Activated CD4-positive, CD25-positive, alpha-beta regulatory T cell (primary cell): ENCODE measurements around the gene ARHGEF33.
"Not testable (repeated sequence)": the region's sequence is repeated elsewhere in the genome, so short reads cannot be mapped to it uniquely, and the experiment has no call there.

ENCODE experiments used
- DNase-seq, 4 experiments: peaks; one replicate each; lab custom pipeline; 2025; lab: John Stamatoyannopoulos, UW

The ARHGEF33 gene

DNA sequence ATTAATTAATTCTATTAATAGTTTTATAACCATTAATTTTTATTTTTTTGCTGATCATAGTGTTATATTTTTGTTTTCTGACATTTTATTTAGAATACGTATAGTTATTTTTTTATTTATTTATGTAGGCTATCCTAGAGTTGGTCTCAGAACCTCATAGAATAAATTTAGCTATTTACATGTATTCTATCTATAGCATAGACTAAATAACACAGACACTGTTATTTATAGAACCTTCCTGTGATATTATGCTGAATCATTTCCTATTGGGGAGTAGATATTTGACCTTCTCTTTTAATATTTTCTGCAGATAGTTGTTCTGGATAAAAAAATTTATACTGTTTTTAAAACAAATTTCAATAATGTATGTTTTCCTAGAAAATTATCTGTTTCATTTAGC, 20.2 kb downstream of the ARHGEF33 start:
- no peak for DNase-seq

- no peak for DNase-seq
Measured at GRCh38 chr2:38911191-38911590, 21.5 kb downstream of the ARHGEF33 start.

DNA sequence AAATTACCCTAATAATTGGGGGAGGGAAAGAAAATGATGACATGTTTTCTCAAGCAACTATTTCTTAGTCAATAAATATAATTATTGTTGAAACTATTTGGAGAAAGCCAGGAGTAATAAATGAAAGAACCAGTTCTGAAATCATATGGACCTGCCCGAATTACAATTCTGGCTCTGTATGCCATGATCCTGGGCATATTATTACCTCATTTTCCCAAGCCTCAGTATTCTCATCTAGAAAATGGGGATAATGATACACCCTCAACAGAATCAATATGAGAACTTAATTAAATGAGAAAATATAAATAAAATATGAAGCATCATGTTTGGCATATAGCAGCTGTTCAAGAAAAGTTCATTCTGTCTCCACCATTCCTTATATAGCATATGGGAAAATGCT, 22.9 kb downstream of the ARHGEF33 start:
- DNase-seq = no peak

- DNase-seq = no peak
Measured at GRCh38 chr2:38922389-38922788, 32.7 kb downstream of the ARHGEF33 start.

DNA sequence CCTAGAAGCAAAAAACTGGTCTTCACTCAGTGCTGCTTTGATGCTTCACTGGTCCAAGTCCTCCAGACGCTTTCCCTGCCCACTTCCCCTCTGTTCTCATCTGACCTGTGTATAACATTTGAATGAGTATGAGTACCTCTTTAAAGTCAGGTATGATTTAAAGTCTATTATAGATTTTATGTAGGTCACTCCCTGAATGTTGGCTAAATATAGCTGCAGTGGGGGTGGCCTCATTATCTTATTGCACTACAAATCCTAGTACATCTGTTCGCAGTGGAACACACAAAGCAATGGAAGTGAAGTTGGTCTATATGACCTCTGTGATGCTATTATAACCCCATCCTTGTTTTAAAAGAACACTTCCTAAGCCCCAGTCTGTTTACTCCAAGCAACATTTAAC, 33.2 kb downstream of the ARHGEF33 start:
- DNase-seq = no peak

DNA sequence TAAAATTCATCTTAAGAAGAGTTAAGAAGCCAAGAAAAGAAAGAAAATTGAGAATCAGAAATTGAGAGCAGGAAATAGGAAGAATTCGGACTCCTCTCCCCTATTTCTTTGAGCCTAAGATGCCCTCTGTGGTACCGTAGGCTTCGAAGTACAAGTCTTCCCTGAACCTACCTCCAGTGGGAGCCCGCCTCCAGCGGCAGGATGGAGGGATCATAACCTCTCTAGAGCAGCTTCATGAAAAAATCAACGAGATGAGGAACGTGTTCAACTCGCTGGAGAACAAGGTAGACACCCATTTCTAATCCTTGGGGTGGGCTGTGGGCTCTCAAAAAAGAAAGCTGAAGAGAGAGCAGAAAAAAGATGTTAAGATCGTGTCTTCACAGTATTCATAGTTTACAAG, 36.3 kb downstream of the ARHGEF33 start:
- DNase-seq = no peak

DNA sequence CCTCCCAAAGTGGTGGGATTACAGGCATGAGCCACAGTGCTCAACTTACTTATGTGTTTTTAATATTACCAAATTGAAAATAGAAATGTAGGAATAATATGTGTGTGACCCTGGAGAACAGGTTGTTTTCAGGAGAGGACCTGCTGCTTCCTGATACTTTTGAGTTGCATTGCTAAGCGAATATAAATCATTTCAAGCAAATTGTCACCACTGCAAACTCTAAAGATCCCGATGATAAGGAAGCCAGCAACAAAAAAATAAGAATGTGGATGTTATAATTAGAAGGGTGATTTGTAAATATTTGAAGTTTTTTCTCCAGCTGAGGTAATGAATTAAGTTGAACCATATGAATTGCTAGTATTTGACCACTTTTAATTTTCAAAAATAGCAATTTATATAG, 40.9 kb downstream of the ARHGEF33 start:
- no peak for DNase-seq

GRCh38 chr2:38932586-38932985, 42.9 kb downstream of the ARHGEF33 start:
- DNase-seq = no peak

GRCh38 chr2:38933653-38934052, 44.0 kb downstream of the ARHGEF33 start:
- no peak for DNase-seq

GRCh38 chr2:38934742-38935141, 45.1 kb downstream of the ARHGEF33 start:
- no peak for DNase-seq

DNA sequence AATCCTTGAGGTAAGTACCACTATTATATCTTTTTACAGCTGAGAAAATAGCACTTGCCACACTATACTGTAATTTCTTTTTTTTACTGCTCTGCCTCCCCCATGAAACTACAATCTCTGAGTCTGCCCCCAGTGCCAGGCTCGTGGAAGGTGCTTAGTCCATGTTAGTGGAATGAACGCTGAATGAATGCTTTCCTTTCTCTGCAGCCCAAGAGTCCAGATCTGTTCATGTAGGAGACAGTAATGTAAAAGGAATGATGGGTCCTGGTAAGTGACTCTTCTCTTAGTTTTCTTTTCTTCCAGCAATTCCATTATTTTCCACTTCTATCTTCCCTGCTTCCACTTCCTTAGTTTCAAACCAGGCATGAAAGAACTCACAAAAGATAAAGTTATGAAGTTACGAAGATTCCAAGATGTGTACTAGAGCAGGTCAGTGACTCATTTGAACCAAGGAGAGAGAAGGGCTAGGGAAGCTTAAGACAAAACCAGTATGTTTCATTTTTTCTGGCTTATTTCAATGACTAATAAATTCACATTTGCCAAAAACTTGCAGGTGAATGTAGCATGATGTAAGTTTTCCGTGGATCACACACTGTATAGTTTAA, 46.0 kb downstream of the ARHGEF33 start:
- no peak for DNase-seq

GRCh38 chr2:38936516-38936915, 46.8 kb downstream of the ARHGEF33 start:
- not testable (repeated sequence) for DNase-seq

DNA sequence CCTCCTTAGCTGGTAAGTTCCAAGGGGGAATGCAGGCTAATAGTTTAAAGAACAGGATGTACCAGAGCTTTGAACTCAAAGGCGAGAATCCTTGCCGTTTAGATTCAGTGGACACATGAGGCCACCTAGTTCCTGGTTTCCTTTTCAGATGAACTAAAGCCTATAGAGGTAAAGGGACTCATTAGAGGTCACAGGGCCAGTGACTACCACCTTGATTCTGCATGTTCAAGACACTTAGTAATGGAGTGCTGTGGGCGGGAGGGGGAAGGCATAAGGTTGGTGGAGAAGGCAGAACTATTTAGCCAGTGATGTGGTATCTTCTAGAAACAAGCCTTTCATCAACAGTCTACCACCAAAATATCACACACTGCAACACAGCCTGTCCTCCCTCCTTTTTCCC, 47.9 kb downstream of the ARHGEF33 start:
- DNase-seq = no peak

- no peak for DNase-seq
Measured at GRCh38 chr2:38940746-38941145, 51.1 kb downstream of the ARHGEF33 start.

GRCh38 chr2:38943784-38944183, 54.1 kb downstream of the ARHGEF33 start:
- DNase-seq = no peak

DNA sequence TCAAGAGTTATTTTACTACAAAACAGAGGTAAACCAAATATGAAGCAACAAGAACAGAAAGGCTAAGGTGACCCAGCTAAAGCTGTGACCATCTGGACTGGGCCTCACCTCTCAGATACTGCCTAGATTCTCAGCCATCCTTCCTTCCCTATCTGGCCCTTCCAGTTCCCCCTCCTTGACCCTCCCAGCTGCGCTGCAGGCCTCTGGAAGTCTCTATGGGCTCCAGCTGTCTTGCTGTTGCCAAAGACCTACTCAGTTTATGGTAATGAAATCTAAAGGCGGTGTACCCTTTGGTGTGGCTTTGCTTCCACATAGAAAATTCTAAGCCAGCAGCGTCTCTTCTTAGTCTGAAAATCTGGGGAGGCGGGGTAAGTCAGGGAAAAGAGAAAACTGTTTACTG, 55.7 kb downstream of the ARHGEF33 start:
- no peak for DNase-seq

GRCh38 chr2:38945911-38946310, 56.2 kb downstream of the ARHGEF33 start:
- DNase-seq = no peak

GRCh38 chr2:38947241-38948239, 57.9 kb downstream of the ARHGEF33 start:
- DNase-seq = peak; percentile 15 to 45 (median 34)

- no peak for DNase-seq
Measured at GRCh38 chr2:38948387-38948882, 58.8 kb downstream of the ARHGEF33 start.

DNA sequence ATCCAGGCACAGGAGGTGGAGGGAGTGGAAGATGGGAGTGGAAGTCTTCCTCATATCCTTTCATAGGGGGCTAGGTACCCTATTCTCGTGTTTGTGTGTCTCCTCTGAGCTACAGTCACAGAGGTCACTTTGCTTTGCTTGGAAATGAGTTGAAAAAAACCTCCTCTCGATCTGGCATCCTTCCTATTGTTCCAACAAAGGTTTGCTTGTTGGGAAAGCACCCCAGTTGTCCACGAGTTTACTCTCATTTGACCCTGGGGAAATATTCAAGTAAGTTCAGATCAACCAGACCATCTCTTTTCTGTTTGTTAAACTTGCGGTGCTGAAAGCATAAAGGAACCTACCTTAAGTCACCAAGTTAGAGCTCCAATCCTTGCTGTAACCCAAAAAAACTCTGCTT, 59.3 kb downstream of the ARHGEF33 start:
- no peak for DNase-seq

DNA sequence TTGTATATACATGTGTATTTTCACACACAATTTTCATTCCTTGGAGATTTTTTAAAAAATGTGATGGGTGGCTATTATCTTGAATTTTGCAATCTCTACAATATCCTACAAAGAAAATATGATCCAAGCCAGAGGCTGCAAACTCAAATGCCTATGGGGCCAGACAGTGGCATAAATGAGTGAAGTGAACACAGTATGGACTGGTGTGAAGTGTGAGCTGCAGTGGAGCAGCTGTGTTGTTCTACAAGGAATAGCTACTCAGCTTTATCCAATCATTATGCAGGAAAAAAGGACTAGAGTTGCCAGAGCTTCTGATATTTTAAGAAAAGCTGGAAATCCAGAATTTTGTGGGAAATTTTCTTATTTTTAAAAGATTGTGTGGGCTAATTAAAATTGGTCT, 62.1 kb downstream of the ARHGEF33 start:
- DNase-seq = no peak

GRCh38 chr2:38957972-38958371, 68.3 kb downstream of the ARHGEF33 start:
- DNase-seq = no peak

DNA sequence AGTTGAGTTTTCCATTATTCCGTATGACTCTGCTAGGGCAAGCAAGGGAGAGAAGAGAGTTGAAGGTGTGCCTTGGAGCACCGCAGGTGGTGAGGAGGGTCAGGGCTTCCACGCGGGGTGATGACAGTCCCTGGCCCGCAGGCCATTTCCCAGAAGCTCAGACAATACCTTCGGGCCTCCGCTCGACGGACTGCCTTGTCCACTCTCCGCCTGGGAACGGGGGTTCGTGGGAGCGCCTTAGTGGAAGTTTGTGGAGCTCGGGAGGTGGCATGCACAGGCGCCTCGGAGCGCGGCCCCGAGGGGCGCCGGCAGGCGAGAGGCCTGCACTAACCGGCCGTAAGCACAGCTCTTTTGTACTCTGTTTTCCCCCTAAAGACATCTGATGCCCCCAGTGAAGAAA, 69.8 kb downstream of the ARHGEF33 start:
- DNase-seq = no peak
